H9 (cell line): Measurements from ENCODE around the gene SPIN1. TPM values are rescaled to one million over a fixed set of nuclear protein-coding genes. Genes with fewer than 3 reads are reported as not detected.

Source experiments
- DNase-seq: peaks from one replicate; pipeline ENCODE4 v3.0.0-alpha.2; 2017
- H2AFZ ChIP-seq: one replicate; pipeline ENCODE4 v1.6.1; 2013; ENCODE audit warnings: mild to moderate bottlenecking, low read length, control low read depth, moderate library complexity
- H2AK5ac ChIP-seq: 2 replicates; pipeline ENCODE4 v1.6.1; 2013; ENCODE audit warnings: low read length, control low read depth, mixed read lengths; ENCODE audit not compliant: insufficient read length
- H2BK120ac ChIP-seq: one replicate; pipeline ENCODE4 v1.6.1; 2013; ENCODE audit warnings: low read depth, mild to moderate bottlenecking, low read length, control low read depth, inconsistent platforms; ENCODE audit not compliant: poor library complexity, severe bottlenecking
- H2BK12ac ChIP-seq: 2 replicates; pipeline ENCODE4 v1.6.1; 2013; ENCODE audit warnings: low read length, control low read depth, mixed read lengths, low read depth; ENCODE audit not compliant: insufficient read length
- H2BK15ac ChIP-seq: 2 replicates; pipeline ENCODE4 v1.6.1; 2013; ENCODE audit warnings: low read depth, low read length, control low read depth
- H2BK20ac ChIP-seq: one replicate; pipeline ENCODE4 v1.6.1; 2013; ENCODE audit warnings: low read depth, mild to moderate bottlenecking, low read length, control low read depth, inconsistent platforms; ENCODE audit not compliant: poor library complexity, severe bottlenecking
- H2BK5ac ChIP-seq: 2 replicates; pipeline ENCODE4 v1.6.1; 2013; ENCODE audit warnings: low read length, control low read depth, mixed read lengths; ENCODE audit not compliant: insufficient read length
- H3K14ac ChIP-seq: 2 replicates; pipeline ENCODE4 v1.6.1; 2013; ENCODE audit warnings: low read length, control low read depth; ENCODE audit not compliant: insufficient read depth
- H3K18ac ChIP-seq: 2 replicates; pipeline ENCODE4 v1.6.1; 2013; ENCODE audit warnings: low read depth, mild to moderate bottlenecking, mixed read lengths, low read length, control low read depth; ENCODE audit not compliant: insufficient read length
- H3K23ac ChIP-seq: 2 replicates; pipeline ENCODE4 v1.6.1; 2013; ENCODE audit warnings: low read length, control low read depth, mixed read lengths, low read depth; ENCODE audit not compliant: insufficient read length
- H3K23me2 ChIP-seq: 2 replicates; pipeline ENCODE4 v1.6.1; 2013; ENCODE audit warnings: low read depth, mild to moderate bottlenecking, mixed read lengths, low read length, control low read depth; ENCODE audit not compliant: insufficient read length, poor library complexity, severe bottlenecking
- H3K27ac ChIP-seq: 2 replicates; pipeline ENCODE4 v1.5.1; 2013; ENCODE audit warnings: low read length, control low read depth, mixed read lengths, low read depth; ENCODE audit not compliant: insufficient read length
- H3K27me3 ChIP-seq: 2 replicates; pipeline ENCODE4 v1.6.1; 2013; ENCODE audit warnings: low read length, control low read depth, inconsistent platforms; ENCODE audit not compliant: insufficient read depth
- H3K4ac ChIP-seq: 2 replicates; pipeline ENCODE4 v1.6.1; 2013; ENCODE audit warnings: low read depth, mild to moderate bottlenecking, control low read depth, inconsistent platforms, low read length, moderate library complexity
- H3K4me1 ChIP-seq: 2 replicates; pipeline ENCODE4 v1.6.1; 2013; ENCODE audit warnings: low read length, control low read depth, inconsistent platforms; ENCODE audit not compliant: insufficient read depth
- H3K4me2 ChIP-seq: 2 replicates; pipeline ENCODE4 v1.6.1; 2013; ENCODE audit warnings: low read length, control low read depth, mixed read lengths; ENCODE audit not compliant: insufficient read length, insufficient read depth
- H3K56ac ChIP-seq: 2 replicates; pipeline ENCODE4 v1.6.1; 2013; ENCODE audit warnings: low read depth, mild to moderate bottlenecking, mixed read lengths, low read length, control low read depth; ENCODE audit not compliant: insufficient read length
- H3K79me1 ChIP-seq: 2 replicates; pipeline ENCODE4 v1.6.1; 2013; ENCODE audit warnings: low read depth, mild to moderate bottlenecking, moderate library complexity, low read length, control low read depth, inconsistent platforms; ENCODE audit not compliant: insufficient read depth, poor library complexity, severe bottlenecking
- H3K79me2 ChIP-seq: 2 replicates; pipeline ENCODE4 v1.6.1; 2013; ENCODE audit warnings: low read length, control low read depth, inconsistent platforms; ENCODE audit not compliant: insufficient read depth
- H3K9ac ChIP-seq: 2 replicates; pipeline ENCODE4 v1.6.1; 2013; ENCODE audit warnings: low read length, control low read depth, mixed read lengths; ENCODE audit not compliant: insufficient read length; ENCODE audit errors: extremely low read depth
- H3K9me3 ChIP-seq: one replicate; pipeline ENCODE4 v1.6.1; 2013; ENCODE audit warnings: low read depth, low read length, inconsistent platforms; ENCODE audit not compliant: control insufficient read depth
- H3T11ph ChIP-seq: one replicate; pipeline ENCODE4 v1.6.1; 2013; ENCODE audit warnings: mild to moderate bottlenecking, low read length, control low read depth, inconsistent platforms
- H4K20me1 ChIP-seq: one replicate; pipeline ENCODE4 v1.6.1; 2013; ENCODE audit not compliant: control insufficient read depth, insufficient read length, insufficient read depth
- H4K5ac ChIP-seq: 2 replicates; pipeline ENCODE4 v1.6.1; 2013; ENCODE audit warnings: low read depth, mild to moderate bottlenecking, mixed read lengths, low read length, control low read depth; ENCODE audit not compliant: insufficient read length
- H4K8ac ChIP-seq: replicated peaks from 2 replicates; pipeline ENCODE4 v1.6.1; 2013; ENCODE audit warnings: low read length, control low read depth, mixed read lengths, low read depth; ENCODE audit not compliant: insufficient read length
- H4K91ac ChIP-seq: 2 replicates; pipeline ENCODE4 v1.6.1; 2013; ENCODE audit warnings: low read depth, mild to moderate bottlenecking, moderate library complexity, mixed read lengths, low read length, control low read depth; ENCODE audit not compliant: insufficient read length
- H3K27ac Mint-ChIP-seq, 3 experiments: 2 replicates in 2 of 3; 3 replicates in 1 of 3; pipeline ENCODE4 v1.8.0; 2020 to 2021; ENCODE audit warnings: mixed read lengths in 3 of 3, mild to moderate bottlenecking in 1 of 3, moderate library complexity in 1 of 3
- H3K27me3 Mint-ChIP-seq: 2 replicates; pipeline ENCODE4 v1.8.0; 2021; ENCODE audit warnings: low read depth, mild to moderate bottlenecking, moderate library complexity, mixed read lengths
- H3K36me3 Mint-ChIP-seq, 3 experiments: 2 replicates in 2 of 3; 3 replicates in 1 of 3; pipeline ENCODE4 v1.8.0; 2020 to 2021; ENCODE audit warnings: low read depth in 3 of 3, mixed read lengths in 3 of 3; ENCODE audit not compliant: insufficient read depth in 1 of 3
- H3K4me1 Mint-ChIP-seq, 2 experiments: 2 replicates each; pipeline ENCODE4 v1.8.0; 2020; ENCODE audit warnings: mixed read lengths in 2 of 2
- H3K4me3 Mint-ChIP-seq, 2 experiments: 2 replicates in 1 of 2; 3 replicates in 1 of 2; pipeline ENCODE4 v1.8.0; 2020 to 2021; ENCODE audit warnings: mild to moderate bottlenecking in 2 of 2, mixed read lengths in 2 of 2, moderate library complexity in 1 of 2
- H3K9me3 Mint-ChIP-seq, 2 experiments: 2 replicates in 1 of 2; 3 replicates in 1 of 2; pipeline ENCODE4 v1.8.0; 2020; ENCODE audit warnings: mild to moderate bottlenecking in 2 of 2, mixed read lengths in 2 of 2, moderate library complexity in 1 of 2
- CTCF ChIP-seq: fragments of 200-600 bp; sonication (generic); conservative IDR thresholded peaks from 3 replicates; pipeline ENCODE4 v1.8.0; 2021; ENCODE audit warnings: antibody characterized with exemption, mild to moderate bottlenecking
- WGBS: extraction: QIAGEN DNeasy Blood & Tissue Kit; methylation state at CpG from one replicate; pipeline ENCODE4 v1.1.7; 2013; ENCODE audit warnings: missing lambda C conversion rate, low lambda C conversion rate, mixed read lengths; ENCODE audit not compliant: insufficient read length; ENCODE audit errors: extremely low coverage; 5-methylcytosine and 5-hydroxymethylcytosine counted together
- total RNA-seq: library from RNA; stranded (reverse); gene quantifications from 2 replicates; pipeline ENCODE4 v1.2.1, GENCODE V29; 2021

SPIN1 gene
- total RNA-seq, 1 experiment from 2014 or later, result 136 TPM

GRCh38 chr9:88436379-88436778 lies 48.1 kb downstream of the SPIN1 start:
- H3K14ac ChIP-seq, result no peak overlapping the region
- no peak overlapping the region for H3K56ac ChIP-seq
- no peak overlapping the region for H4K5ac ChIP-seq
- no peak overlapping the region for H4K8ac ChIP-seq
- H3K79me2 ChIP-seq, result peaks cover 21% of the 10 kb centered on the region; the same call in 1 of the 2 replicates
- H3K27ac Mint-ChIP-seq, result peak overlapping the region in 1 of 3 experiments; percentile 3; a peak in 1 of 7 replicates
- H4K91ac ChIP-seq, result no peak overlapping the region
- H3T11ph ChIP-seq, result no peak overlapping the region
- no peak overlapping the region for H2BK12ac ChIP-seq
- no peak for DNase-seq
- no peak overlapping the region for H2BK120ac ChIP-seq
- no peak overlapping the region for H3K4me2 ChIP-seq
- H3K27me3 Mint-ChIP-seq, result no peaks in the 10 kb centered on the region
- no peak overlapping the region for H3K27ac ChIP-seq
- no peak overlapping the region for H3K18ac ChIP-seq
- H3K9me3 ChIP-seq, result no peaks in the 10 kb centered on the region
- H3K9me3 Mint-ChIP-seq, result no peaks in the 10 kb centered on the region
- no peak overlapping the region for H2AK5ac ChIP-seq
- no peak overlapping the region for H3K9ac ChIP-seq
- peaks cover 7 to 12% of the 10 kb centered on the region in 2 experiments for H3K4me1 Mint-ChIP-seq
- WGBS, result no CpG with 5 or more reads among the region's 4 CpGs
- no peak overlapping the region for H3K4ac ChIP-seq
- peaks cover 25 to 70% (median 66%) of the 10 kb centered on the region in 3 experiments for H3K36me3 Mint-ChIP-seq
- no peak overlapping the region for H3K4me3 Mint-ChIP-seq
- no peaks in the 10 kb centered on the region for H3K4me1 ChIP-seq
- H3K23me2 ChIP-seq, result no peaks in the 10 kb centered on the region
- no peaks in the 10 kb centered on the region for H4K20me1 ChIP-seq
- no peak overlapping the region for H3K23ac ChIP-seq
- H2BK15ac ChIP-seq, result no peak overlapping the region
- H3K79me1 ChIP-seq, result peaks cover 9% of the 10 kb centered on the region
- no peaks in the 10 kb centered on the region for H3K27me3 ChIP-seq
- no peak for TF ChIP-seq CTCF
- H2BK5ac ChIP-seq, result no peak overlapping the region
- H2BK20ac ChIP-seq, result no peak overlapping the region
- H2AFZ ChIP-seq, result no peak overlapping the region
